Measurements from ENCODE around the gene CCDC127.
"Not testable (repeated sequence)": the region's sequence is repeated elsewhere in the genome, so short reads cannot be mapped to it uniquely, and the experiment has no call there.

DNA sequence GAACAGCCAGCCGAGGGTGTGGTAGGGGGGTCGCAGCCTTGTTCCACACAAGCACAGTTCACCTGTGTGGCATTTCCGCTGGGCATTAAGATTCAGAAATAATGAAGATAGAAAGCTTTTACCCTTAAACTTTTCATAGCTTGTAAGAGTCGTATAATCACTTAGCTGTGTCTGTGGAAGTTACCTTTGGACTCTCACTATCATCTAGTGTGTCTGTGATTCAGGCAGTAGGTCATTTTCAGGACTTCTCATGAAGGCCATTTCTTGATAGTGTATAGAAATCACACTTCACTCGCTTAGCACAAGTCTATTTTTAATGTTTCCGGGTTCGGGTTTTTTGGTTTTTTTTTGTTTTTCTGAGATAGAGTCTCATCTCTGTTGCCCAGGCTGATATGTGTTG lies 37.2 kb upstream of the CCDC127 start:
- TF ChIP-seq, protein P1, sequence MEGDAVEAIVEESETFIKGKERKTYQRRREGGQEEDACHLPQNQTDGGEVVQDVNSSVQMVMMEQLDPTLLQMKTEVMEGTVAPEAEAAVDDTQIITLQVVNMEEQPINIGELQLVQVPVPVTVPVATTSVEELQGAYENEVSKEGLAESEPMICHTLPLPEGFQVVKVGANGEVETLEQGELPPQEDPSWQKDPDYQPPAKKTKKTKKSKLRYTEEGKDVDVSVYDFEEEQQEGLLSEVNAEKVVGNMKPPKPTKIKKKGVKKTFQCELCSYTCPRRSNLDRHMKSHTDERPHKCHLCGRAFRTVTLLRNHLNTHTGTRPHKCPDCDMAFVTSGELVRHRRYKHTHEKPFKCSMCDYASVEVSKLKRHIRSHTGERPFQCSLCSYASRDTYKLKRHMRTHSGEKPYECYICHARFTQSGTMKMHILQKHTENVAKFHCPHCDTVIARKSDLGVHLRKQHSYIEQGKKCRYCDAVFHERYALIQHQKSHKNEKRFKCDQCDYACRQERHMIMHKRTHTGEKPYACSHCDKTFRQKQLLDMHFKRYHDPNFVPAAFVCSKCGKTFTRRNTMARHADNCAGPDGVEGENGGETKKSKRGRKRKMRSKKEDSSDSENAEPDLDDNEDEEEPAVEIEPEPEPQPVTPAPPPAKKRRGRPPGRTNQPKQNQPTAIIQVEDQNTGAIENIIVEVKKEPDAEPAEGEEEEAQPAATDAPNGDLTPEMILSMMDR (IDR thresholded peaks at IDR 0.05), result not testable (repeated sequence)
- TF ChIP-seq POLR2A (IDR thresholded peaks at IDR 0.05), result not testable (repeated sequence)
